ENCODE measurements around the gene CDC20.
"Not testable (repeated sequence)": the region's sequence is repeated elsewhere in the genome, so short reads cannot be mapped to it uniquely, and the experiment has no call there.

The CDC20 gene

DNA sequence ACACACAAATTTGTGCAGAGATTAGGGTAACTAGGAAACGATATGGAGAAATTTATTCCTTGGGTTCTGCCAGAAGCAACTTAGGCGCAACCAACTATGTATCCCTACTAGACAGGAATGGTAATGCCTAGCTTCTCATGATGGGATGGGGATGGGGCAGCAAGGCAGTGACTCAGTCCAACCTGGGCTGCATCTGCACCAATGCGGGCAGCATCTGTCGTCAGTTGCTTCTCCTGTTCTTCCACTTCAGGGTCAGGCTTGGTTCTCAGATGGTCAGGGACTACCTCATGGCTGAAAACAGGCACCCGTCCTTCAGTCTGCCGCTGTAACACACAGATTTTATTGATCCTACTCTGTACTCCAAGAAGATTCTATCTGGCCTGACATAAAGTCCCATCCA, 27.9 kb downstream of the CDC20 start:
- DNase-seq: no peak

DNA sequence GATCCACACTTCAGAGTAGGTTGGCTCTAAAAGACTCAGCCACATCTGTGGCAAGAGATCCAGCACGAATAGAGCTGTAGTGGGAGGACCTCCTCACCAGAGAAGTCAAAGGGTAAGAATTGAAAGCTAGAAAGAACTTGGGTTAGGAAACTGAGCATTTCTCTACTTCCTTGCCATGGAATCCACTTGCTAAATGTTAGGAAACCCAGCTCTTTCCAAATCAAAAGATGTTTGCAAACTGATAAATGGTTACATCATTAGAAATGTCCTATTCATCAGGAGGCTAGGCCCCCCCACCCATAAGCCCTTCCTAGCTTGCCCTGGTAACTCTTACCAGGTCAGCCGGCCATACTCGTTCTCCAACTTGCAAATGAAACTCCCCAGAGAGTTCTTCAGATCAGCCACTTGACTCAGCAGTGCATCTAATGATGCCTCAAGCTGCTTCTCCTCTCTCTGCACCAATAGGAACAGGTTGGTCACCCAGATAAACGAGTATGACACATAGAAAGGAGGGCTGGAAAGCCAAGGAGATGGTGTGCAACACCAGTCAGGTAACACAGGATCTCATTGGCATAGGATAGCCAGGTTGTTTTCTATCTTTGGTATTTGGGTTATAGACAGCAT, 29.3 kb downstream of the CDC20 start:
- no peak for DNase-seq

DNA sequence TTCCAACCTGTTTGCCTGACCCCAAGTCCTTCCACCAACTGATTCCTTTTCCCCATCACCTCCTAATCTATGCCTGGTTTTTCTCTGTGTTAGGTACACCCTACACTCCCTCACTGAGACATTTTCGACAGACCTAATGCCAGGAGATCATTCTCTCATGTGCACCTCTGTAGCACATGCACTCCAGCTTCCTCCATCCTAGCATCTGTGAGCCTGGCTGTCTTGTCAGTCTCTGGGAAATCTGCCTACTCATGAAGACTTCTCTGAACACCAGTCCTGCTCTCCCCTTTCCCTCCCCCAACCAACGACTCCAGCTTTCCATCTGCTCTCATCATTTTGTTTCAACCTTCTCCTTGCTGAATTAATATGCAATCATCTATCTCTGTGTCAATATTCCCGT, 29.8 kb downstream of the CDC20 start:
- no peak for DNase-seq

DNA sequence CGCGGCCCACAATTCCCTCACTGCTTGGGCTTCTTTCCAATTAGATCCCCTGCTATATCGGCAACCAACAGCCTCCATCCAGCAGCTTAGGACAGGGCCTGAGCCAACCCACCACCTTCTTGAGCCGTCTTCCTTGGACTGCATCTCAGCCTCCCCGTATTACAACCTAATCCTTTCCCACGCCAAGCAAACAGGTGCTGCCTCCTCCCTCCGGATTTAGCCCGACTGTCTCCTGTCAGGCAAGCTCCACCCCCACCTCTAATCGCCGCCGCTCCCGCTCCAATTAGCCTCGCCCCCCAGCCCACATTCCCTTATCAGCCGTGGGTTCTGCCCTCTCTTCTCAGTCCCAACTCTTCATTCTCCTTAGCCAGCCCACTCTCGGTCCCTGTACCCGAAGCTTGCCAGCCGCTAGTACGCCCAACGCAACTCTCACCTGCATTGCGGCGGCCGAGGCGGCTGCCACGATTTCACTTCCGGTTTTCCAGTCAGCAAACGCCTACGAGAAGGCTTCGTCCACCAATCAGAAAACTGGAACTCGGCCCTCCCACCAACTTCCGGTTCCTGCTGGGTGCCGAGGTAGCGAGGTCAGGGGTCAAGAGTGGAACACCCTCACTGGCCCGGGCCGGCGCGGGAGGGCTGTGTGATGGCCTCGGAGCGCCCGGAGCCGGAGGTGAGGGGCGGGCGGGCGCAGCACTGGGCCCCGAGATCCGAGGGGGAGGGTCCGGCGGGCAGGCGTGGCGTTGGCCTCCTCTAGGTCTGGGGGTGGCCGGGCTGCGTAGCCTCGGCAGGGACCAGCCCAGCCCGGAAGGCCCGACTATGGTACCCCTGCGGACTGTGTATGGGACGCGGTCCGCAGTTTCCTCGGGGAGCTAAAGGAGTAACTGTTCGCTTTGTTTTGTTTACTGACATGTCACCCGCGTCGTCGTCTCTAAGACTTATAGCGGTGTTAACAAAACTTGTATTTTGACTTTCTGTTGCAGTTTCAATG, 30.8 kb downstream of the CDC20 start, which contains the start of the genes MED8 and SZT2:
Gene MED8 (minus strand): TSS at position 475 of the 988 bp plus-strand sequence. CDS start 36 bp downstream, at position 439.
Gene SZT2 (plus strand): TSS at position 574 of the 988 bp plus-strand sequence. CDS start 70 bp downstream, at position 644.
- DNase-seq: peak; percentile 95

DNA sequence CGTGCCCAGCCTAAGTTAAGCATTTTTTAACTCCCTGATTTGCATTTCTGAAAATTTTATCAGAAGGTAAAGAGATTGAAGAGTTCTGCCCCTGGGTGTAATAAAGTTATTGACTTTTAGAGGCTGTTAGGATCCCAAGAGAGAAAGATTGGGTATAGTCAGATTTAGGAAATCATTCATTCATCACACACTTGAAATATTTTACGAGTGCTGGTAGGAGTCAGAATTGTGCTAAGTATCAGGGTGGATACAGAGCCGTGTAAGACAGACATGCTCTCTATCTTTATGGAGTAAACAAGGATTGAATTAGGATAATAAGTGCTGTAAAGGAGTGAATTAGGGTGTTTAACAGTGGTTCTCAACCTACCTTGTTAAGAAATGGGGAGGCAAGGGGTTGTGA, 33.9 kb downstream of the CDC20 start:
- no peak for DNase-seq

DNA sequence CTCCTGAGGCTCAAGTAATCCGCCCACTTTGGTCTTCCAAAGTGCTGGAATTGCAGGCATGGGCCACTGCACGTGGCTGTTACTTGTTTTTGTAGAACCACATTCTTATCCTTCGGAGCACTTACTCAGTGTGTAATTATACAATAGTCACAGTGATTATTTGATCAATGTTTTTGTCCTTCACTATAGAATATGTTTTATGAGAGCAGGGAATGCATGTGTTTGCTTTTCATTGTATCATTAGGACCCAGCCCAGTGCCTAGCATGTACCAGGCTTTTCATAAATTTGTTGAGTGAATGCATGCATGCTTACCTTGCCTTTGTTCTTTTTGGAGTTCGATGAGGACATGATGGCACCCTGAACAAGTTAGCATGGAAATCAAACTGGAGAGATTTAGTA, 36.7 kb downstream of the CDC20 start:
- no peak for DNase-seq

DNA sequence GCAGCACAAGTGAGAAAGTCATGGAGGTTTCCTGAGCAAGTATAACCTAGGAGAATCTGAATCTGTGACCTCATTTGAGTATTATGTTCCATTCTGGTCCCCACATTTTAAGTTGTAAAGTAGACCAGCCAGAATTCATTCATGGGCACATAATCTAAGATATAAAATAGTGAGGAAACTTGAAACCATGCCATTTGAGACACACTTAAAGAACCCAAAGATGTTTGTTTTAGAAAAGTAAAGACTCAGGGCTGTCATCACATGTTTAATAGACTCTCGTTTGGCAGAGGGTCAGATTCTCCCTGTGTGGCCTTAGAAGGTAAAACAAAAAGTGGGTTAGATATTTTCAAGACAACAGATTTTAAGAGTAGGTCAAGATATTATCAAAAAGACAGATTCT, 37.3 kb downstream of the CDC20 start:
- no peak for DNase-seq

DNA sequence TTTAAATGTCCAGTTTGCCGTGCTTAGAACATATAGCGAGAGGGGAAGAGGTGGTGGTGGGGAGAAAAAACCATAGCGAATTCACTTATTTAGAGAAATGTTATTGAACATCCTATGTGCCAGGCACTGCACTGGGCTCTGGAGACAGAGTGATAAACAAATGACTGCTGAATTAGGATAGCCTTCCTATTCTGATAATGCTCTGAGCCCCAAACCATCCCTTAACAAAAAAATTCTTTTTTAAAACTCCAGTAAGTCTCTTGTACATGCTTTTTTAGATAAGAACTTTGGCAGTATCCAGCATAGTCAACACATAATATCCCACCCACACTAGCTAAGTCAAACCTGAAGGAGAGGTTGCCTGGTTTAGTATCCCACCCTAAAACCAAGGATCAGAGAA, 39.4 kb downstream of the CDC20 start:
- DNase-seq: no peak

DNA sequence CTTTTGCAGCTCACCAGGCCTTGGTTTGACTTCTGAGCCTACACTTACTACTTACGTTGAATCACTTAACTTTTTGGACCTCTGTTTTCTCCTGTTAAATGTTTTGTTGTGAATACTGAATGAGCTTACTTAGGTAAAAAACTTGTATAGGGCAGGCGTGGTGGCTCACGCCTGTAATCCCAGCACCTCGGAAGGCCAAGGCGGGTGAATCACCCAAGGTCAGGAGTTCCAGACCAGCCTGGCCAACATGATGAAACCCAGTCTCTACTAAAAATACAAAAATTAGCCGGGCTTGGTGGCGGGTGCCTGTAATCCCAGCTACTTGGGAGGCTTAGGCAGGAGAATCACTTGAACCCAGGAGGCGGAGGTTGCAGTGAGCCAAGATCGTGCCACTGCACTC, 41.7 kb downstream of the CDC20 start:
- not testable (repeated sequence) for DNase-seq

DNA sequence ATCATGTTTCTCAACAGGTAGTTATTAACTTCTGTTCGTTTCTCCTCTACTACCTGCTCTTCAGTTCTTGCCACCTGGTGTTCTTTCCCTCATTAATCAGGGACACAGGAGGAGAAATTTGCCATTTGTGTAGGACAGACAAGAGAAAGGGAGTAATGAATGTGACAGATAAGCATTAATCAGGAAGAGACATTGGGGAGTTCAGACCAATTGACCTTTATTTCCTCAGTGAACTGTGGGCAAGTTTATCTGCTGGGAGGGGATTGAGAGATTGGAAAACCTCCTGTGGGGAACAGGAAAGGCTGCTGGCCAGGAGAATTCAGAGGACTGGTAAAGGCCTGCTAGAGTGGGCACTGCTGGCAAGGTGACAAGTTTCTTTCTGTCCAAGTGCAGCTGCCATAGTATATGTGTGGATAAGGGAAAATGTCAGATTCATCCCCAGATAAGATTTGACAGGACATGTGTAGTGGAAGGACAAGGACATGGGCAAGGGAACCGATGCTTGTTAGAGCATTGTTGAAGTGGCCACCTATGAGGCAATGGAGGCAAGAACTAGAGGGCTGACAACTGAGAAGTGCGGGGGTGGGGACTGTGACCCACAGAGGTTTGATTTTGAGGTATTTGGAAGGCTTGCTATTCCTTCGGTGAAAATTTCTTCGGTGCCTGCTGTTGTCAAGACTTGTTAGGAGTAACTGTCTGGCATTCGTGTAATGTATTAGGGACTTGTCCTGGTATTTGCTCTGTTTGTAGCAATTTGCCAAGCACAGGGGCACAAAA, 43.5 kb downstream of the CDC20 start:
- DNase-seq: no peak

DNA sequence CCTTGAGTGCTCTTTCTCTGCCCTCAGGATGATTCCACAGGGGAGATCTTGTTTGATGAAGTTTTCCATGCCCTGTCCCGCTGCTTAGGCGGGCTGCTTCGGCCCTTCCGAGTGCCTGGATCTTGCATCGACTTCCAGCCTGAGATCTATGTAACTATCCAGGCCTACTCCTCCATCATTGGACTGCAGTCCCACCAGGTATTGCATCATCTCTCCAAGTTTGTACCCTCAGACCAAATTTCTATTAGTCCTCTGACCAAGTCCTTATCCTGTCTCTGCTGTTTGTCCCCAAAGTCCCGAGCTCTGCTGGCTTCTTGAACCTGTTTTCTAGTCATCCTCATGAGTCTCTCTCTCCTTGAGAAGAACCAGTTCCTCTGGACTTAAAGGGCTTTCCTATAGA, 45.6 kb downstream of the CDC20 start:
- DNase-seq: no peak

DNA sequence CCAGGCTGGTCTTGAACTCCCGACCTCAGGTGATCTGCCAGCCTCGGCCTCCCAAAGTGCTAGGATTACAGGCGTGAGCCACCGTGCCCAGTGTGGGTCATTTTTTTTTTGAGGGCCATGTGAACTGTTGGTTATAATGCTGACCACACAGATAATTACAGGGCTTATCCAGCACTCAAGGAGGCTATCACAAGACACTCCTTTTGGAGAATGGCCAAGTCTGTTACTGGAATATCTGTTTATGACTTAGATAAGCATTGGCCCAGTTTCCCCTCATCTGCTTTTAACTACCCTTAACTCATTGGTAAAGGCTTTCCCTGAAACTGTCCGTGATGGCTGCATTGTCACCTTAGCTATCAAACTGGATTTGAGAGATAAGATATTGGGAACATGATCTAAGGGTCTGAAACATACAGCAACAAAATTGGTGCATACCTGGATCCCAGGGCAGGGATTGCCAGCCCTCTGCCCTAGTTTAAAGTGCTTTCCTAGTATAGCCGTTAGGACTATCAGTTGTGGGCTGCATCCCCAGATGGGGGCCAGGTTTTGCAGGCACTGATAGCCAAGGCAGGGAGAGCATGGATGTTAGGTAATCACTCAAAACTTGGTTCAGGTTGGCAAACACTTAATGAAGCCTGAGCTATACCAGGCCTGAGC, 46.6 kb downstream of the CDC20 start:
- no peak for DNase-seq

DNA sequence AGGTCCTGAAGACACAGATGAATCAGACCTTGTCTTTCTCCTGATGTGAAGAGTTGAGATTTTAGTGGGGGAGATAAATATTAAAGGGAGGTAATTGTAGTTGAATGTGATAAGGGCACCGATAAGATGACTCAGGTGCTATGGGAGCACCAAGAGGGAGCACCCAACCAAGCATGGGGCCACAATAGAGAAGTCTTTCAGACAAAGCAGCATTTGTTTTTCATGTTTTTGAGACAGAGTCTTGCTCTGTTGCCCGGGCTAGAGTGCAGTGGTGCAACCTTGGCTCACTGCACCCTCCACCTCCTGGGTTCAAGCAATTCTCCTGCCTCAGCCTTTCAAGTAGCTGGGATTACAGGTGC, 47.1 kb downstream of the CDC20 start:
- no peak for DNase-seq

DNA sequence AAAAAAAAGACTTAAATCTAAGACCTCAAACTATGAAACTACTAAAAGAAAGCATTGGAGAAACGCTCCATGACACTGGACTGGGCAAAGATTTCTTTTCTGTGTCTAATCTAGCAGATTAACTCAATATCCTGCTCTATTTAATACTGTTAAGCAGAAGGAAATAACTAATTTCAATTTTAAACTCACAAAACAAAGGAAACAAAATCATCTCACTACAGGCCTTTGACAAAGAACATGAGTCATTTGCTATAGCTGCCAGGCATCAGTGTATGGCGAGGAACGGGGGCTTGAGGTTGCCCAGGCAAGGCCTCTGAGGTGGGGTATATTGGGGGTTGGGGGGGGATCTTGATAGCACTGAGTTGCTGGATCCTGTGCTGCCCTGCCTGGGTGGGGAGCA, 51.8 kb downstream of the CDC20 start:
- no peak for DNase-seq

All from DMS153 (cell line).